ENCODE data around the gene SERPINC1.
"Not testable (repeated sequence)": the region's sequence is repeated elsewhere in the genome, so short reads cannot be mapped to it uniquely, and the experiment has no call there.

SERPINC1 gene

DNA sequence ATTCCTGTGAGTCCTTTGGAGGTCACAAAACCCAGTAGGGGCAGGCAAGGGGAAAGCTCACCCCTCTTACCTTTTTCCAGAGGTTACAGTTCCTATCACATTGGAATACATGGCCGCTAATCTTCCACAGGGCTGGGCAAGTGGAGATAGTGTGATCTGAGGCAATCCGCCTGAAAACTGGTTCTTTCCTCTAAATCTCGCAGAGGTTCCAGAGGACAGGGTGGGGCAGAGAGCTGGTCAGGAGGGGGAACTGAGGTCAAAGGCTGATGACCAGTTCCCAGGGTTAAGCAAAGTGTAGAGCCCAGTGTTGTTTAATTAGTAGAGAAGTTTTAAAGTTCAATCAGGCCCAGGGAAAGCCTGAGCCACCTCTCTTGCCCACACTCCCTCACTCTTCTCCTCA, at the start of gene SERPINC1:
TSS of gene SERPINC1 (minus strand) at position 179 of the 400 bp plus-strand sequence. CDS start at position 111, 68 bp downstream.
- DNase-seq: no peak

- not testable (repeated sequence) for DNase-seq
These were observed 48.8 kb upstream of the SERPINC1 start for GRCh38 chr1:173965896-173966295.

GRCh38 chr1:173963477-173963876, 46.4 kb upstream of the SERPINC1 start:
- no peak for DNase-seq

GRCh38 chr1:173960625-173961024, 43.5 kb upstream of the SERPINC1 start:
- no peak for DNase-seq

DNA sequence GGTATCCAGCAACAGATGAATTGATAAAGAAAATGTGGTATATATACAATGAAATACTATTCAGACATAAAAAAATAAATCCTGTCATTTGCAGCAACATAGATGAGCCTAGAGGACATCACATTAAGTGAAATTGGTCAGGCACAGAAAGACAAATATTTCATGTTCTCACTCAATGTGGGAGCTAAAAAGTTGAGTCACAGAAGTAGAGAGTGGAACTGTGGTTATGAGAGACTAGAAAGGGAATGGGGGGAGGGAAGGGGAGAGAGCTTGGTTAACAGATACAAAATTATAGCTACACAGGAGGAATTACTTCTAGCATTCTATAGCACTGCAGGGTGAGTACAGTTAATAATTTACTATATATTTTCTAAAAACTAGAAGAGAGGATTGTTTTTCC, 37.1 kb upstream of the SERPINC1 start:
- DNase-seq: no peak

DNA sequence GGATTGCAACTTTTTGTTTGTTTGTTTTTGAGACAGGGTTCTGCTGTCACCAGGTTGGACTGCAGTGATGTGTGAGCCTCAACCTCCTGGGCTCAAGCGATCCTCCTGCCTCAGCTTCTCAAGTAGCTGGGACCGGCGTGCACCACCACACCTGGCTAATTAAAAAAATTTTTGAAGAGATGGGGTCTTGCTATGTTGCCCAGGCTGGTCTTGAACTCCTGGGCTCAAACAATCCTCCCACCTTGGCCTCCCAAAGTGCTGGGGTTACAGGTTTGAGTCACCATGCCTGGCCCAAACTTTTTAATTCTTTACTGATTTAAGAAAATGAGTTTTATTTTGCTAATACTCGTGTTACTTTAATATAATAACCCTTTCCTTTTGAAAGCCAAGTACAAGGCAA, 31.5 kb upstream of the SERPINC1 start:
- no peak for DNase-seq

- no peak for DNase-seq
These were observed 29.3 kb upstream of the SERPINC1 start for GRCh38 chr1:173946380-173946921.

DNA sequence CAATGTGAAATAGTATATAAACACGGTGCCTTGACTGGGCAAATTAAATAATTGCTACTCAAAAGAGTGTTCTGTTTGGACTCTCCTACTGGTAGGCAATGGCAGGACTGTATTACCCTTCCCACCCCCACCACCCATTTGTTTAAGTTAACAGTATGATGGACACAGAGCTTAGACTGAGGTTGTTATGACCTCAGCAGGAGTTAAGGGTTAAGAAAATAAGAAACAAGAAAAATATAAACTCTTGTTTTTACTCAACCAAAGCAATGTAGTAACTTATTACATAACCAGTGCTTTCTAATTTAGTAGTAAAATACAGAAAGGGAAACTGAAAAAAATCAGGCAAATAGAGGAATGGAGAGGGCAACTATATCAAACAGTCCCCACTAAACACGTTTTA, 19.9 kb upstream of the SERPINC1 start:
- DNase-seq: no peak

DNA sequence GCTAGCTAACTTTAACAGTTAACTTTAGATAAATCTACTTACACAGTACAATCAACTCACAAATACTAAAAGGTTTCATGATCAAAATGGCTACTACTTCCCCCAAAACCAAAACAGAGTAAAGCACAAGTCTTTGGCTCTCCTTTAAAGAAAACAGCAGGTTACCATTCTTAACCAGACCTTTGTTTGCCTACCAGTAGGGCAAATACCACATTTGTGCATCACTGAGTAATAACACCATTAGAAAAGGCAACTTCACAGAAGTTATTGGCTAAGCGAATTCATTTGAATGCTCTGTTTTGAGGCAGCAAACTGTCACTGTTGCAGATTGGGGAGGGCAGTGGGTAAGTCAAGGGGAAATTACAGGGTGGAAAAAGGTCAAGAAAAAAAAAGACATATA, 17.3 kb upstream of the SERPINC1 start:
- DNase-seq: no peak

GRCh38 chr1:173930541-173930940, 13.4 kb upstream of the SERPINC1 start:
- DNase-seq: not testable (repeated sequence)

GRCh38 chr1:173925306-173926242, 8.4 kb upstream of the SERPINC1 start:
- DNase-seq: no peak

DNA sequence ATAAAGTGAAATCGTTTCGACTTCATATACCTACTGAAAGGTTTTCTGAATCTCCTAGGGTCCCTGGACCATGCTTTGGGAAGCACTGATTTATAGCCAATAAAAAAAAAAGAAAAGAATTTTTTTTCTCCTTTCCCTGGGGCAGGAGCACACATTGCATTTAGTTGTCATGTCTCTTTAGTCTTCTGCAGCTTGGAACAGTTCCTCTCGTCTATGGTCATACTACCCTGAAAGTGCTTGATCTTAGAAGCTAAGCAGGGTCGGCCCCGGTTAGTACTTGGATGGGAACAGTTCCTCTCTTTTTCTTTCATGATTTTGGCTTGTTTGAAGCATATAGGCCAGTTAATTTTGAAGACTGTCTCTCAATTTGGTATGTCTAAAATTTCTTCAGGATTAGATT, 3.7 kb upstream of the SERPINC1 start:
- no peak for DNase-seq

DNA sequence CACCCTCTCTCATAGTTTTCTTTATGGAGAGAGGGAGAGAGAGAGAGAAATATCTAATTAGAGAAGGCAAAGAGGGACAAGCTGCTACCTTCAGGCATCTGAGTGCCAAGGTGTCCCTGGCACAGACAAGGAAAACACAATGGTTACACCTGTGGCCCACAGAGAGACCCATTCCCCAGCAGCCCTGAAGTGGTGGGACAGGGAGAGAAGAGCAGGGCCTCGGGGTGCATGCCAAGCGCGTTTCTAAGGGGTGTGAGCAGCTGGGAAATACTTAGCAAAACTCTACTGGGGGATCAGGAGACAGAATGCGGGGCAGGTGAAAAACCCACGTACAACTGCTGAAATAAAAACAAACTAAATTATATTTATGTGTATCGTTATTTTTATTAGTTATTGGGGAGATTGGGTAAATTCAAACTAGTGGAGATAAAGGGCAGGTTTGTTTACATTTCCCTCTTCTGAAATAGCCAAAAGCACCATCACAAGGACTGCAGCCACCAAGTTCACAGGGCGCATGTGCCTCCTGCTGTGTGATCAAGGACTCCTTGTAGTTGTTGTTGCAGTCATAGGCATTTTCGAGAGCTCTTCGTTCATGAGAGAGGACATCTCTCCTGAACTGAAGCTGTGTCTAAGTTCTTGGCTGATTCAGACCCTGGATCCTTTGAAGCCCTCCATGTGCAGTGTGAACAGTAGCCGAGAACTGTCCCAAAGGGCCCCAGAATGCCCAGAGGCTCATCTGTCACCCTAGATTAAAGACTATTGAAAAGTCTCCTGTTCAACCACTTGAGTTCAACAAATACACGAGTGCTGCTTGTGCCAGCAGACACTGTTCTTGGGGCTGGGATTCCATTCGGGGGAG, 737 bp upstream of the SERPINC1 start:
- no peak for DNase-seq

GRCh38 chr1:173916667-173917066, 460 bp downstream of the SERPINC1 start:
- no peak for DNase-seq

DNA sequence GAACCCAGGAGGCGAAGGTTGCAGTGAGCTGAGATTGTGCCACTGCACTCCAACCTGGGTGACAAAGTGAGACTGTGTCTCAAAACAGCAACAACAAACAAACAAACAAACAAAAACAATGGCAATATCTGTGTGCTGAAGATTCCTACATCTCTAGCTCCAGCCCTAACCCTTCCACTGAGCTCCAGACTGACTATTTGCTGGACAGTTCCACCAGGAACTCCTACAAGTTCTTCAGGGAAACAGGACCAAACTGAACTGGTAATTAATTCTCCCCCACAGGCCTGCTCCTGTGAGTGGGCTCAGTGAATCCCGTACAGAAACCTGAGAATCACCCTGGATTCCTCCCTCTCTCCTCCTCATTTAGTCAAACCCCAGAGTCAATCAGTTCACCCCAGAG, 1.5 kb downstream of the SERPINC1 start:
- DNase-seq: no peak

GRCh38 chr1:173914366-173914871, 2.7 kb downstream of the SERPINC1 start:
- peak; percentile 76 for DNase-seq

DNA sequence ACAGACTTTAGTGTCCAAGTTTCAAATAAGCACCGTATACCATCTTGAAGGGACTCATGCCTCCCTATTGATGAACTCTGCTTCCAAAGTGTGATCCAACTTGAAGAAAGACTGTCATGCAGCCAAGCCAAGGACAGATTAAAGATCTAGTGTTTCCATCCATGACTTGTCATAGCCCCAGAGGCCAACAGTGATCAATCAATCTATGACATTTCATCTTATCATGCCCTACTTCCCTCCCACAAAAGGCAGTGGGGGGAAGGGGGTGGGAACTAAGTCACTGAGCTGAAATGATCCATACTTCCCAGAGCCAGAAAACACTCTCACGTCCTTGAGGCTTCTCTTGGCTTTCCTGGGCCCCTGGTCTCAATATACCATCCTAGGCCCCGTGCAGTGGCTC, 4.0 kb downstream of the SERPINC1 start:
- no peak for DNase-seq

DNA sequence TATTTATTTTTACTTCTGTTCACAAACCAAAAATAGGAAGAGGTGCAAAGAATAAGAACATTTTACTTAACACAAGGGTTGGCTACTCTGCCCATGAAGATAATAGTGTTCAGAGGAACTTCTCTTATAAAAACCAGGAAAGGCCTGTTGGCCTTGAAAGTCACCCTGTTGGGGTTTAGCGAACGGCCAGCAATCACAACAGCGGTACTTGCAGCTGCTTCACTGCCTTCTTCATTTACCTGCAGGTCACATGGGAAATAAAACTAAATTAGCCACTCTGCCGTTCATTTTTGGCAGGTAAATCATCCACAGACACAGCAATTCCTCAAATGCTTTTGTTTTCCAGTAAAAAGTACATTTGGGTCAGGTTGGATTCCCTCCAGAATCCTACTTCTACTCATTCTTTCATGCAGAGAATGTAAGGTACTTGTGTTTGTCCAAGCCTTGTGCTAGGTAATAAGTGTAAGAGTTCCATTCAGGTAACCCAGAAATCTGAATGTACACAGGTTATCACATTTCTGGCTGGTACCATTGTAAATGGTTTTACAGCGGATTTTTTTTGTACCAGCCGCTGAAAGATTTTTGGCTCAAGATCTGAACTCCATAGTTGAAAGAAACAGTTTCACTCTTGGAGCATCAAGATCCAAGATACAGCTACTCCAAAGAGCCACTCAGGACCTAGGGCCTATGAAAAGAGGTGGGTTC, 13.1 kb downstream of the SERPINC1 start:
- no peak for DNase-seq

DNA sequence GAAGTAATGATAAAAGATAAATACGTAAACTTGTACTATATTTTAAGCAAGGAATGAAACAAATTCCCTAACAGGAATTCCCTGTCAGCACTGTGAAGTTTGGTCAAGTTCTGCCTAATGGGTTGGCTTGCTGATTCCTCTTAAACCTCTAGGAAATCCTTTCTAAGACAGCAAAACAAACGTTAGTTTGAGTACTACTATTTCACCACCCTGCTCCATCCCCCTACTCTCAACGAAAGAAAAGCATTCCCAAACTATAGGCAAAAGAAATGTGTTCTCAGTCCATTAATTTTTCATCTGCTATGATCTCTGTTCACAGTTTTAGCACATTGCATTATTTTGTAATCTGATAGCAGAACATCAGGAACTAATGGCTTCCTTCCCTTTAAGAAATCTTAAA, 16.1 kb downstream of the SERPINC1 start:
- no peak for DNase-seq

- DNase-seq: no peak
These were observed 16.7 kb downstream of the SERPINC1 start for GRCh38 chr1:173900427-173900826.

DNA sequence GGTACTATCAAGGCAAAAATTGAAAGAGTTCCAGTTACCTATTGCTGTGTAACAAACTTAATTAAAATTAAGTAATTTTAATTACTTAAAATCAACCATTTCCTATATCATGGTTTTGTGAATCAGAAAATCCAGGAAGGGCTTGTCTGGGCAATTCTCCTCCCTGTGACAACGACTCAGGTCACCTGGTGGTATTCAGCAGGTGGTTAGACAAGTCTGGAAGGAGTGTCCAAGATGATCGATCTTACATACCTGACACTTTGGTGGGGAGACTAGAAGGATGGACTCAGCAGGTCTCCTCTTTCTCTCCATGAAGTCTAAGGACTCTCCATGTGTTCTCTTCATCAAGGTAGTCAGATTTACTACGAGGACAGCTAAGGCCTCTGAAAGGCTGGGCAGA, 22.9 kb downstream of the SERPINC1 start:
- no peak for DNase-seq

DNA sequence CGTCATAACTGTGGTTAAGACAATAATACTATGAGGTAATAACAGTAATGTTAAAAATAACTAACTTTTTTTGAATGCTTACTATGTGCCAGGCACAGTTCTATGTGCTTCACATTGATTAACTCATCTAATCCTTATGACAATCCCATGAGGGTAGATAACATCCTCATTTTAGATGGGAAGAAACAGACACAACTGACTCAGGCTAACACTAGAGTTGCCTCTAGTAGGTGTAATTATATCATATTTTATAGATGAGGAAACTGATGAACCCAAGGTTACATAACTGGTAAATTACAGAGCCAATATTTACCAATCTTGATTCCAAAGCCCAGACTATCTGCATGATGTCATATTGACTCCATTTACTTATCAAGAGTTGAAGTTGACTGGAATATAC, 23.5 kb downstream of the SERPINC1 start:
- no peak for DNase-seq

GRCh38 chr1:173889885-173890284, 27.2 kb downstream of the SERPINC1 start:
- no peak for DNase-seq

Data from RPMI8226 (cell line).